Mucosa of descending colon (tissue), 3 donors: Measurements from ENCODE around the gene MOB4. TPM values are rescaled to one million over a fixed set of nuclear protein-coding genes. Genes with fewer than 3 reads are reported as not detected.

Source experiments
- ATAC-seq: fragments of 200-7000 bp; cut with Tn5 transposase; one replicate; pipeline ENCODE4 v1.9.1; 2020; ENCODE audit warnings: mild to moderate bottlenecking, moderate library complexity
- DNase-seq, 3 donors: peaks; one replicate each; pipeline ENCODE4 v3.0.0-alpha.2; 2020
- H3K36me3 ChIP-seq: fragments of 200-600 bp; one replicate; pipeline ENCODE4 v1.8.0; 2021; ENCODE audit warnings: low read depth, mild to moderate bottlenecking
- H3K4me1 ChIP-seq: fragments of 200-600 bp; one replicate; pipeline ENCODE4 v1.8.0; 2021; ENCODE audit warnings: low read depth, mild to moderate bottlenecking
- H3K4me3 ChIP-seq: fragments of 200-600 bp; one replicate; pipeline ENCODE4 v1.8.0; 2021; ENCODE audit warnings: mild to moderate bottlenecking
- H3K9me3 ChIP-seq: fragments of 200-600 bp; one replicate; pipeline ENCODE4 v1.8.0; 2021; ENCODE audit warnings: mild to moderate bottlenecking
- intact Hi-C, 2 donors: fragments of 100-400 bp; cut with DNase I in 1 of 2; cut with micrococcal nuclease in 1 of 2; formaldehyde crosslinking; loops; one replicate each; pipeline versions ENCODE4 v1.11.0 to v1.11.1; 2022; cut with DNase I, micrococcal nuclease
- total RNA-seq, 3 donors: library from RNA; stranded (reverse); fragmentation: NEBNext Ultra II Directional in 2 of 3; extraction: Animal tissue kit (Norgen Biotek cat#: 25700) in 2 of 3; gene quantifications; one replicate each; pipeline versions ENCODE4 v1.2.1 to v1.2.4, GENCODE V29; 2021 to 2023
- TF ChIP-seq, protein P1 (sequence below): fragments of 200-600 bp; IDR thresholded peaks from one replicate; pipeline ENCODE4 v1.8.0; 2022; ENCODE audit warnings: antibody characterized with exemption, mild to moderate bottlenecking
- donor health status: DM: no; HTN: no; CAD: no; lungs with moderate emphysema.
- donor health status: DM: no; HTN: no; CAD: no.
- donor health status: DM: no; HTN: yes; CAD: no.

MOB4 gene
- total RNA-seq, 3 donors from 2014 or later = 17.6 to 26.9 (median 26.4) TPM

DNA sequence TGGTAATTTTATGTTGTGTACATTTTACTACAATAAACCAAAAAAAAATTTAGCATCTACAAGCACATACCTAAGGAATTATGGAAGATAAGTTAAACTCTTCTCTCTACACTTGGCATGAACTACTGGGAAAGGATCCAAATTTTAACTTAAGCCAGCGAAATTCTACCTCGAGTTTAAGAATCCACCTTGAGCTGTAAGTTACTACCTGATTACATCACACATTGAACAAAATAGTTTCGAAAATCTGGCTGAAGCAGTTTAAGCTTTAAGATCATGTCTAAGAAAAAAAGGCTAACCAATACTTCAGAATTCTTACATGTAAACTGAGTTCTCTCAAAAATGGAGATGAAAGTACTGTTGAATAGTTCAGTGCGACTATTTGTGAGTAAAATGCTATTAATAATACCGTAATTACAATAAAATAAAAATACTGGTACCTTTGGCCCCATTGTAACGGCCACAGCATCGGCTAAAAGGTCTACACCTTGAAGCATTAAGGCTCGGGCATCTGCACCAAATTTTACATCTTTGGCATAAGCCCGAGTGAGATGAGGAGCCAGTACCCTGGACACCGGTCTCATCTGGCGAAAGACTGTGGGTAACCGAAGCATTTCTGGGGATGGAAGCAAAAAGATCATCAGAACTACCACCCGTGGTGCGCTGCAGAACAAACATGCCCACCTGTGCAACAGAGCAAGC is 17.5 kb upstream of the MOB4 start:
- DNase-seq (no peak), ATAC-seq (no peak)
- intact Hi-C loops = no loop called here
- TF ChIP-seq, protein P1, sequence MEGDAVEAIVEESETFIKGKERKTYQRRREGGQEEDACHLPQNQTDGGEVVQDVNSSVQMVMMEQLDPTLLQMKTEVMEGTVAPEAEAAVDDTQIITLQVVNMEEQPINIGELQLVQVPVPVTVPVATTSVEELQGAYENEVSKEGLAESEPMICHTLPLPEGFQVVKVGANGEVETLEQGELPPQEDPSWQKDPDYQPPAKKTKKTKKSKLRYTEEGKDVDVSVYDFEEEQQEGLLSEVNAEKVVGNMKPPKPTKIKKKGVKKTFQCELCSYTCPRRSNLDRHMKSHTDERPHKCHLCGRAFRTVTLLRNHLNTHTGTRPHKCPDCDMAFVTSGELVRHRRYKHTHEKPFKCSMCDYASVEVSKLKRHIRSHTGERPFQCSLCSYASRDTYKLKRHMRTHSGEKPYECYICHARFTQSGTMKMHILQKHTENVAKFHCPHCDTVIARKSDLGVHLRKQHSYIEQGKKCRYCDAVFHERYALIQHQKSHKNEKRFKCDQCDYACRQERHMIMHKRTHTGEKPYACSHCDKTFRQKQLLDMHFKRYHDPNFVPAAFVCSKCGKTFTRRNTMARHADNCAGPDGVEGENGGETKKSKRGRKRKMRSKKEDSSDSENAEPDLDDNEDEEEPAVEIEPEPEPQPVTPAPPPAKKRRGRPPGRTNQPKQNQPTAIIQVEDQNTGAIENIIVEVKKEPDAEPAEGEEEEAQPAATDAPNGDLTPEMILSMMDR = no peak
- Histone ChIP-seq H3K4me3 (peak overlapping the region; percentile 88), H3K9me3 (no peaks in the 10 kb centered on the region), H3K4me1 (peaks cover 44% of the 10 kb centered on the region), H3K36me3 (no peaks in the 10 kb centered on the region)

DNA sequence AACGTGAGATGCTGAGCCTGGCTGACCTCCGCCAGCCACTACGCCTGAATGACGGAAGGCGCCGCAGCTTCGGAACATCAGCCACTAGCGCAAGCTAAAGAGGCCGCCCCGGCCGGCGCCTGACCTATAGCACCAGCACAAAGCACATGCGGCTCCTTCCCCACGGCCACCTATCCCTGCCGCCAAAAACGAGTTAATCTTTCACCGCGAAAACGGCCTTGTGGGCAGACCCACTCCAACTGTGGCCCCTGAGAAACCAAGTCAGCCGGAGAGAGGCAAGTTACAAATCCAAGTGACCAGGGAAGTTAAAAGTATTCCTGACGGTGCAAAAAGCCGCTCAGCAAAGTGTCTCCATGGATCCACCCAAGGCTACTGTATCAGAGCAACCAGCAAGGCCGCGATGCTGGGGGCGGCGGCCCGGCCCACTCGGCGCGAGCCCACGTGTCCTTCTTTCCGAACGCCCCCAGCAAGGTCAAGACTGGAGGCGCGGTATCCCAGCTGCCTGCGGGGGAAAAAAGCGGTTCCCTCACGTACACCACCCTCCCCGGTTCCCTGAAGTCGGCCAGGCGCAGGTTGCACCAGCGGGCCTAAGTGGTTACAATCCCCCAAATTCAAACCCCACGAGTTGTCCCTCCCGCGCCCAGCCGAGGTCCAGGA is 16.8 kb upstream of the MOB4 start:
- TF ChIP-seq, protein P1 = no peak
- DNase-seq (peak; percentile 80 to 87 (median 81)), ATAC-seq (peak; percentile 48)
- H3K4me3 ChIP-seq = peak overlapping the region; percentile 88
- H3K9me3 ChIP-seq = no peaks in the 10 kb centered on the region
- intact Hi-C loops = no loop called here
- H3K4me1 ChIP-seq = peaks cover 44% of the 10 kb centered on the region
- H3K36me3 ChIP-seq = no peaks in the 10 kb centered on the region

- peaks cover 44% of the 10 kb centered on the region for H3K4me1 ChIP-seq
- intact Hi-C loops = no loop called here
These were observed 16.0 kb upstream of the MOB4 start, which contains the start of the genes HSPD1 and HSPE1 for GRCh38 chr2:197499594-197500502. Gene HSPD1, minus strand, starts transcription at chr2:197499840. Its CDS starts 992 bp downstream, at chr2:197498848. Gene HSPE1, plus strand, starts transcription at chr2:197500379. Its CDS starts 58 bp downstream, at chr2:197500437.

GRCh38 chr2:197500503-197501131 is 15.2 kb upstream of the MOB4 start:
- Histone ChIP-seq H3K4me3 (peak overlapping the region; percentile 88), H3K4me1 (peaks cover 43% of the 10 kb centered on the region), H3K9me3 (no peaks in the 10 kb centered on the region), H3K36me3 (no peaks in the 10 kb centered on the region)
- ATAC-seq = peak; percentile 7
- TF ChIP-seq, protein P1 = no peak
- intact Hi-C loops = no loop called here
- peak in 1 of 3 donors; percentile 34 for DNase-seq

More at GRCh38 chr2:197499594-197500502, 16.0 kb upstream of the MOB4 start, which contains the start of the genes HSPD1 and HSPE1:
- TF ChIP-seq, protein P1 = no peak
- DNase-seq (peak; percentile 98 to 100 (median 99)), ATAC-seq (peak; percentile 94)
- no peaks in the 10 kb centered on the region for H3K9me3 ChIP-seq
- no peaks in the 10 kb centered on the region for H3K36me3 ChIP-seq
- H3K4me3 ChIP-seq = peak within 1 kb of the TSS; percentile 88

GRCh38 chr2:197502201-197502600 is 13.7 kb upstream of the MOB4 start:
- ATAC-seq (no peak), DNase-seq (no peak)
- Histone ChIP-seq H3K4me3 (no peak overlapping the region), H3K9me3 (no peaks in the 10 kb centered on the region), H3K4me1 (peaks cover 33% of the 10 kb centered on the region), H3K36me3 (no peaks in the 10 kb centered on the region)
- intact Hi-C loops = no loop called here
- TF ChIP-seq, protein P1 = no peak
